GM12878 (cell line): ENCODE measurements around the gene DAAM1. TPM values are rescaled to one million over a fixed set of nuclear protein-coding genes. Genes with fewer than 3 reads are reported as not detected.

Experiments used
- ATAC-seq: fragments of 200-7000 bp; cut with Tn5 transposase; 3 replicates; pipeline ENCODE4 v1.9.1; 2020; ENCODE audit warnings: mild to moderate bottlenecking, moderate library complexity
- BruUV-seq: library from RNA; stranded (reverse); fragments of 400-500 nt; replicated peaks from 2 replicates; lab custom pipeline; 2021; lab: Mats Ljungman, UMichigan
- CTCF ChIA-PET: fragments of 300-600 bp; sonication (Branson Sonifier 250); formaldehyde crosslinking; extraction: SDS; loops from one replicate; lab custom pipeline; 2021; ENCODE audit warnings: inconsistent platforms; lab: Yijun Ruan, JAX
- POLR2A ChIA-PET: fragments of 350-600 bp; formaldehyde crosslinking; extraction: SDS; loops from one replicate; lab custom pipeline; 2021; ENCODE audit warnings: inconsistent platforms; lab: Charles Lee
- RAD21 ChIA-PET: fragments of 300-600 bp; sonication (Branson Sonifier 250); formaldehyde crosslinking; loops from one replicate; lab custom pipeline; 2023; ENCODE audit warnings: antibody characterized with exemption; ENCODE audit not compliant: unreplicated experiment; lab: Charles Lee
- SMC1A ChIA-PET: fragments of 300-600 bp; sonication (Branson Sonifier 250); formaldehyde crosslinking; loops from one replicate; lab custom pipeline; 2023; ENCODE audit not compliant: unreplicated experiment, uncharacterized antibody; lab: Charles Lee
- DNase-seq: peaks from one replicate; pipeline ENCODE4 v3.0.0-alpha.2; 2011; ENCODE audit warnings: low read depth, low spot score
- FAIRE-seq: peaks from 3 replicates; lab custom pipeline; 2011; peaks lifted over from hg19 to GRCh38; lab: Jason Lieb, UNC
- H2AFZ ChIP-seq: 2 replicates; pipeline ENCODE4 v1.6.0; 2011; ENCODE audit warnings: low read depth, low read length, control low read depth; ENCODE audit not compliant: control insufficient read depth
- H3K27ac ChIP-seq: 2 replicates; pipeline ENCODE4 v1.5.1; 2011; ENCODE audit warnings: control low read depth; ENCODE audit not compliant: control insufficient read depth, insufficient read depth
- H3K27me3 ChIP-seq, 2 experiments: replicated peaks in 1 of 2; 2 replicates each; pipeline versions ENCODE4 v1.6.0 to v1.6.1; 2011; ENCODE audit warnings: low read length in 1 of 2; ENCODE audit not compliant: control insufficient read depth in 2 of 2, insufficient read depth in 2 of 2
- H3K36me3 ChIP-seq, 2 experiments: 2 replicates each; pipeline ENCODE4 v1.5.1; 2011; ENCODE audit warnings: low read length in 1 of 2; ENCODE audit not compliant: control insufficient read depth in 2 of 2, insufficient read depth in 2 of 2
- H3K4me1 ChIP-seq: 2 replicates; pipeline ENCODE4 v1.6.1; 2011; ENCODE audit warnings: mild to moderate bottlenecking, low read length, moderate library complexity, mixed read lengths; ENCODE audit not compliant: control insufficient read depth, insufficient read depth
- H3K4me2 ChIP-seq: 2 replicates; pipeline ENCODE4 v1.6.0; 2011; ENCODE audit warnings: control low read depth; ENCODE audit not compliant: control insufficient read depth, insufficient read depth
- H3K4me3 ChIP-seq: fragments of 200-600 bp; sonication (generic); 2 replicates; pipeline ENCODE4 v1.5.1; 2016
- H3K79me2 ChIP-seq: 2 replicates; pipeline ENCODE4 v1.6.0; 2011; ENCODE audit warnings: low read length; ENCODE audit not compliant: control insufficient read depth, insufficient read depth
- H3K9ac ChIP-seq: 2 replicates; pipeline ENCODE4 v1.8.0; 2011; ENCODE audit warnings: low read length, control low read depth, mixed read lengths; ENCODE audit not compliant: control insufficient read depth, insufficient read depth
- H3K9me3 ChIP-seq: replicated peaks from 3 replicates; pipeline ENCODE4 v1.5.1; 2011; ENCODE audit warnings: mild to moderate bottlenecking, low read length; ENCODE audit not compliant: control insufficient read depth, insufficient read depth
- H4K20me1 ChIP-seq: 2 replicates; pipeline ENCODE4 v1.6.0; 2011; ENCODE audit not compliant: control insufficient read depth, insufficient read depth
- ATF7 ChIP-seq: fragments of 450-650 bp; IDR thresholded peaks from 2 replicates; pipeline ENCODE4 v1.6.1; 2016; ENCODE audit warnings: low read depth, mild to moderate bottlenecking
- IKZF1 ChIP-seq: fragments of 450-650 bp; conservative IDR thresholded peaks from 2 replicates; pipeline ENCODE4 v1.6.1; 2017; ENCODE audit warnings: antibody characterized with exemption, mild to moderate bottlenecking
- NRF1 ChIP-seq: conservative IDR thresholded peaks from 2 replicates; pipeline ENCODE4 v1.6.1; 2011; ENCODE audit warnings: mild to moderate bottlenecking, low read depth, low read length, improper control_type of control experiment
- YY1 ChIP-seq: IDR thresholded peaks from 2 replicates; pipeline ENCODE4 v1.6.1; 2011; ENCODE audit warnings: low read depth, mild to moderate bottlenecking, low read length
- ZNF217 ChIP-seq: fragments of 450-650 bp; IDR thresholded peaks from 2 replicates; pipeline ENCODE4 v1.6.1; 2017; ENCODE audit warnings: antibody characterized with exemption, mild to moderate bottlenecking
- WGBS: methylation state at CpG from one replicate; pipeline ENCODE4 v1.1.6; 2016; ENCODE audit warnings: low lambda C conversion rate; ENCODE audit not compliant: insufficient replicate concordance, insufficient coverage; ENCODE audit errors: missing lambda C conversion rate; 5-methylcytosine and 5-hydroxymethylcytosine counted together
- in situ Hi-C: fragments of 300-500 bp; cut with MboI; formaldehyde crosslinking; loops from 9 replicates; pipeline ENCODE4 v1.14.3; 2018; ENCODE audit warnings: mixed read lengths
- intact Hi-C: fragments of 100-400 bp; cut with micrococcal nuclease; formaldehyde crosslinking; loops from one replicate; pipeline ENCODE4 v1.14.2; 2022; ENCODE audit not compliant: unreplicated experiment
- polyA plus RNA-seq, 11 experiments: library from polyadenylated mRNA; depleted of rRNA in 4 of 11; unstranded in 6 of 11; stranded (reverse) in 5 of 11; fragments of >200 nt; fragmentation: Nextera tagmentation in 4 of 11; fragmentation: Illumina TruSeq in 1 of 11; extraction: Ambion mirVana in 4 of 11; extraction: Trizol in 1 of 11; gene quantifications; 1 replicate in 1 of 11; 2 replicates in 10 of 11; pipeline versions ENCODE4 v1.2.1 to v1.2.3, GENCODE V29; 2011 to 2016; ENCODE audit warnings: inconsistent platforms in 2 of 11, missing spikeins in 2 of 11, low read depth in 1 of 11
- total RNA-seq, 4 experiments: library from RNA; depleted of rRNA in 3 of 4; stranded (reverse); fragments of >200 nt in 3 of 4; fragmentation: Illumina TruSeq in 1 of 4; extraction: Trizol in 1 of 4; gene quantifications; 2 replicates each; pipeline versions ENCODE4 v1.2.1 to v1.2.3, GENCODE V29; 2013 to 2021
- TF ChIP-seq, protein P1 (sequence below): IDR thresholded peaks from 2 replicates; pipeline ENCODE4 v1.6.1; 2011; ENCODE audit warnings: borderline replicate concordance, low read depth, mild to moderate bottlenecking, moderate library complexity, low read length; ENCODE audit not compliant: insufficient read depth, poor library complexity, severe bottlenecking
- TF ChIP-seq, protein P2 (sequence below): fragments of 450-650 bp; IDR thresholded peaks from 2 replicates; pipeline ENCODE4 v1.6.1; 2018; ENCODE audit warnings: mild to moderate bottlenecking, low read depth, moderate library complexity; ENCODE audit not compliant: partially characterized antibody

The DAAM1 gene
- total and polyA plus RNA-seq, 10 of the 15 experiments (the other 5 are each of a cell fraction or from before 2014, with no cell fraction given), result 13.8 to 32.4 (median 24.2) TPM

DNA sequence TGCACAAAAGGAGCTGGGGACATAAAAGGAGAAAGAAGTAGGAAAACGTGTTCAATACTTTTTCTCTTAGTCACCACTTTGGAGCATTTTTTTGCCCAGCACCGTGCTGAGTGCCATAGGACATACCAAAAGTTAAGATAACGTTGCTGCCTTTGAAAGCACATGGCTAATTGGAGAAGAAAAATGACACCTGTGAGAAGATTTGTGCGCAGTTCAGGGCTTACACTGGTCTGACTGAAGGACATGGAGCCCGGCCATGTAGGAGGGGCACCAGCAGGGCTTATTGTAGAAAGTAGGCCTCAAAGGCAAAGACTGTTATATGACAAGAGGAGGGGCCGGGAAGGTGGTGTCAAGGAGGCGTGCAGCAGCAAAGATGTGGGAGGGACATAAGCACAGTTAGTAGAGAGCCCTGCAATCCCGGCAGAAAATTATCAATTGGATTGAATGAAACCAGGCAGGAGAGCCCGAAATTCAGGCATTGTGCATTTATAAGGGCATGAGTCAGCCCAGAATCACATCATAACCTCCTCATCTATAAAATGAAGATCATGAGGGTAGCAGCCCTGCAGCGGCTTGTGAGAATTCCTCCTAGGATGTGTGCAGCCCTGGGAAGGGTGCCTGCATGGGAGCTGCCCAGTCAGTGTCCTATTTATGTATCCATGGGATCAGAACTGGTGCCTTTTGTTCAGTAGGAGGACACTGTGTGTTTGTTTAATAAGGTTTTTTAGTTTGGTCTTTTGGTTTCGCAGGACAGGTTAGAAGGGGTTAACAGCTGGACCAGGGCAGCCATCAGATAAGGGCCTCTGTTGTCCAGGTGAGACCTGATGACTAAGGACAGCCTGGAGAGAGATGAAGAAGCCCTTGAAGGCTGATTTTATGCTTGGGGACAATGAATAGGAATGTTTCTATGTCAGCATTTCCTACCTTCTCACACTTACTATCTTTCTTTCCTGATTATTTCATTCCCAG is 154.3 kb downstream of the DAAM1 start:
- H3K9me3 ChIP-seq, result no peaks in the 10 kb centered on the region
- no peaks in the 10 kb centered on the region for H3K79me2 ChIP-seq
- ChIA-PET RAD21 (no interaction called here), CTCF (no interaction called here), SMC1A (interaction anchor here (0.9 kb wide), 1 partner anchor 28 kb away, joined by 3 read pairs; no protein-coding TSS in a partner anchor), POLR2A (no interaction called here)
- WGBS, result 91% methylated on average over 11 of the region's 11 CpGs
- H3K27ac ChIP-seq, result no peak overlapping the region
- H4K20me1 ChIP-seq, result no peaks in the 10 kb centered on the region
- H3K36me3 ChIP-seq, result peaks cover 0 to 3% of the 10 kb centered on the region in 2 experiments; a peak in 1 of 4 replicates
- in situ Hi-C loops, result no loop called here
- intact Hi-C loops, result no loop called here
- DNase-seq (no peak), FAIRE-seq (no peak), ATAC-seq (no peak)
- no peaks in the 10 kb centered on the region for H3K27me3 ChIP-seq
- H3K4me1 ChIP-seq, result no peaks in the 10 kb centered on the region
- TF ChIP-seq, protein P1, sequence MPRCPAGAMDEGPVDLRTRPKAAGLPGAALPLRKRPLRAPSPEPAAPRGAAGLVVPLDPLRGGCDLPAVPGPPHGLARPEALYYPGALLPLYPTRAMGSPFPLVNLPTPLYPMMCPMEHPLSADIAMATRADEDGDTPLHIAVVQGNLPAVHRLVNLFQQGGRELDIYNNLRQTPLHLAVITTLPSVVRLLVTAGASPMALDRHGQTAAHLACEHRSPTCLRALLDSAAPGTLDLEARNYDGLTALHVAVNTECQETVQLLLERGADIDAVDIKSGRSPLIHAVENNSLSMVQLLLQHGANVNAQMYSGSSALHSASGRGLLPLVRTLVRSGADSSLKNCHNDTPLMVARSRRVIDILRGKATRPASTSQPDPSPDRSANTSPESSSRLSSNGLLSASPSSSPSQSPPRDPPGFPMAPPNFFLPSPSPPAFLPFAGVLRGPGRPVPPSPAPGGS, result no peak
- TF ChIP-seq YY1 (no peak), ZNF217 (no peak), IKZF1 (no peak), ATF7 (no peak), NRF1 (no peak)
- TF ChIP-seq, protein P2, sequence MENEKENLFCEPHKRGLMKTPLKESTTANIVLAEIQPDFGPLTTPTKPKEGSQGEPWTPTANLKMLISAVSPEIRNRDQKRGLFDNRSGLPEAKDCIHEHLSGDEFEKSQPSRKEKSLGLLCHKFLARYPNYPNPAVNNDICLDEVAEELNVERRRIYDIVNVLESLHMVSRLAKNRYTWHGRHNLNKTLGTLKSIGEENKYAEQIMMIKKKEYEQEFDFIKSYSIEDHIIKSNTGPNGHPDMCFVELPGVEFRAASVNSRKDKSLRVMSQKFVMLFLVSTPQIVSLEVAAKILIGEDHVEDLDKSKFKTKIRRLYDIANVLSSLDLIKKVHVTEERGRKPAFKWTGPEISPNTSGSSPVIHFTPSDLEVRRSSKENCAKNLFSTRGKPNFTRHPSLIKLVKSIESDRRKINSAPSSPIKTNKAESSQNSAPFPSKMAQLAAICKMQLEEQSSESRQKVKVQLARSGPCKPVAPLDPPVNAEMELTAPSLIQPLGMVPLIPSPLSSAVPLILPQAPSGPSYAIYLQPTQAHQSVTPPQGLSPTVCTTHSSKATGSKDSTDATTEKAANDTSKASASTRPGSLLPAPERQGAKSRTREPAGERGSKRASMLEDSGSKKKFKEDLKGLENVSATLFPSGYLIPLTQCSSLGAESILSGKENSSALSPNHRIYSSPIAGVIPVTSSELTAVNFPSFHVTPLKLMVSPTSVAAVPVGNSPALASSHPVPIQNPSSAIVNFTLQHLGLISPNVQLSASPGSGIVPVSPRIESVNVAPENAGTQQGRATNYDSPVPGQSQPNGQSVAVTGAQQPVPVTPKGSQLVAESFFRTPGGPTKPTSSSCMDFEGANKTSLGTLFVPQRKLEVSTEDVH, result no peak
- no peak overlapping the region for H3K4me3 ChIP-seq
- no TSS peak for BruUV-seq
- H3K4me2 ChIP-seq, result no peak overlapping the region
- no peak overlapping the region for H2AFZ ChIP-seq
- no peak overlapping the region for H3K9ac ChIP-seq
